GM18505 (cell line): Measurements from ENCODE around the gene ARGLU1.

Experiments used
- ATAC-seq: cut with Tn5 transposase; IDR thresholded peaks from one replicate; pipeline ENCODE4 v1.9.1; 2021; ENCODE audit not compliant: unreplicated experiment
- POLR2A ChIP-seq: IDR thresholded peaks from 4 replicates; pipeline ENCODE4 v1.6.1; 2011; ENCODE audit warnings: borderline replicate concordance; ENCODE audit not compliant: insufficient read depth, insufficient read length; ENCODE audit errors: extremely low read depth

ARGLU1 gene

GRCh38 chr13:106499896-106500295 is 68.0 kb downstream of the ARGLU1 start:
- TF ChIP-seq POLR2A: no peak
- ATAC-seq: peak; percentile 74

- TF ChIP-seq POLR2A: no peak
Measured at GRCh38 chr13:106499113-106499512, 68.8 kb downstream of the ARGLU1 start.

DNA sequence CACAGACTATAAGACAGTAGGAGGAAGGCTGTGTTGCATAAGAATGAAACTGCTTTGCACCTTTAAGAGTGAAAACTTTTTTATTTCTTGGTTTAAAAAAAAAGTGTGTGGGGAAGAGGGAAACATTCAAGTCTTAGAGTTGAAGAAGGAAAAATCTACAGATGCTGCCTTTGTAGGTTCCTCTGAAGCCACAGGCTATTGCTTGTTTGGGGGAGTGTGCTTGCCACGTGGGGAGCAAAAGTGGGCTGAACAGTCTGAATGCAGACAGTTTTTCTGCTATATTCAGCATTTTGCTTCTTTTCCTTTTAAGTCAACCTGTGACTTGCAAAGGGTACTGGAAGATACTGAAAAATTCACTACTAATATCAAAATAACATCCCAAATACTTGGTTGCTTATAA is 69.4 kb downstream of the ARGLU1 start:
- TF ChIP-seq POLR2A: no peak
- ATAC-seq: no peak

More at GRCh38 chr13:106499113-106499512, 68.8 kb downstream of the ARGLU1 start:
- no peak for ATAC-seq

DNA sequence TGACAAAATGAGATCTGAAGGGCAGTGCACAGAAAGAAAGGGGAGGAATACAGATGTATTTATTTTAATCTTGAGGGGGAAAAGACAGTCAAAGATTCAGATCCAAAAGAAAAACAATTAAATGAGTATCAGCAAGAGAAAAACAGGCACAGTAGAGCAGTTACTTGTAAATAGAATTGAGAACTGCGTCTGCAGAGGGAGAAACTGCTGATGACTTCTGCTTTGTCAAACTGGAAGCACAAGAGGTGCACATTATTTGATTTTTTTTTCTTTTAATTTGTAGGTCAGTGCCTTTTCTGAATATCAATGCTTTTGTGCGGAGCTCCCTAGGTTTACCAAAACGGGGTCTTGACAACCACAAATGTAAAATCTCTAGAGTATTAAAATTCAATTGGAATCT is 69.8 kb downstream of the ARGLU1 start:
- no peak for TF ChIP-seq POLR2A
- no peak for ATAC-seq

- TF ChIP-seq POLR2A: no peak
- no peak for ATAC-seq
Measured at GRCh38 chr13:106497079-106497478, 70.9 kb downstream of the ARGLU1 start.

GRCh38 chr13:106496072-106496997 is 71.6 kb downstream of the ARGLU1 start:
- ATAC-seq: no peak
- TF ChIP-seq POLR2A: no peak

DNA sequence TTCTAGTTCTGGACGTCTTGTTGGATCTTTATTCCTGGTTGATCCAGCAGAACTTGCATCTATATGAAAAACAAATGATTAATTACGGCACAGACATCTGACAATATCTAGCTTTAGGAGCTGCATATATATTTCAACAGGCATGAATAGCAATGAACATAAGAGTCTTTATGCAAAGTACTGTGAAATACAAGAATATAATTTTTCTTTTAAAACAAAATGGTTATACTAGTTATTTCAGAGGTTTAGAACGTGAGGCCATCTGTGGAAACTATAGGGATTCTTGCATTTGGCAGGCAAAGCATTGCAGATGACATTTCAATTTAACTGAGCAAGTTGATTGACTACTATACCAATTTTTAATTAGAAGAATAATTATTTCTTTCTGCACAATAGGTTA is 73.0 kb downstream of the ARGLU1 start:
- ATAC-seq: no peak
- TF ChIP-seq POLR2A: no peak

- ATAC-seq: no peak
- no peak for TF ChIP-seq POLR2A
Measured at GRCh38 chr13:106494506-106494905, 73.4 kb downstream of the ARGLU1 start.

DNA sequence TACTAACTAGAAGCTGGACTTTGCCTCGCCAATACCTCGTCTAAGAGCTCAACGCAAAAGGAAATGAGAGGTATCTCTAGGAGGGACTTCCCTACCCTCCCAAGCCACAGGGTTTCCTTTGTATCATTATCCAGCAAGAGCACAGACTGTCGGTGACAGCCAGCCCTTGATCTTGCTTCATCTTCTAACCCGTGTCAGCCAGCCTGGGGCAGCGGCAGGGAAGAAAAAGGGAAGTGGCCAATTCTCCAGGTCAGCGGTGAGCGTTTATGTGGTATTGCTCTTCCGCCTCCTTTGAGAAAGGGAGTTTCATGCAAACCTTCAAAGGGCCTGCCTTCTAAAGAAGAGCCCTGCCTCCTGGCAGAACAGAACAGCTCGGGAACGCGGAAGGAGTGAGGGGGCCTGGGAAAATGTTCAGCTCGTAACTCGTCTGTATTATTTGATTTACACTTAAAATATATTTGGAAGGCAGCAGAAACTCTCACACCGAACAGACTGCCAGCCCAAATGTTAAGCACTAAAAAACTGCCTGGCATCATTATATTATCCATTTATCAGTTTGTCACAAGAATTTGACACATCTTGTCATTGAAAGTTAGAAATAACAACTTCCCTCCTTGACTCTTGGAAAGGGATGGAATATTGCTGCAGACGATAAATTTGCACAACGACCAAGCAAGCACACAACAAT is 74.3 kb downstream of the ARGLU1 start:
- TF ChIP-seq POLR2A: no peak
- peak; percentile 93 for ATAC-seq

- no peak for TF ChIP-seq POLR2A
- ATAC-seq: no peak
Measured at GRCh38 chr13:106492588-106493475, 75.1 kb downstream of the ARGLU1 start.

DNA sequence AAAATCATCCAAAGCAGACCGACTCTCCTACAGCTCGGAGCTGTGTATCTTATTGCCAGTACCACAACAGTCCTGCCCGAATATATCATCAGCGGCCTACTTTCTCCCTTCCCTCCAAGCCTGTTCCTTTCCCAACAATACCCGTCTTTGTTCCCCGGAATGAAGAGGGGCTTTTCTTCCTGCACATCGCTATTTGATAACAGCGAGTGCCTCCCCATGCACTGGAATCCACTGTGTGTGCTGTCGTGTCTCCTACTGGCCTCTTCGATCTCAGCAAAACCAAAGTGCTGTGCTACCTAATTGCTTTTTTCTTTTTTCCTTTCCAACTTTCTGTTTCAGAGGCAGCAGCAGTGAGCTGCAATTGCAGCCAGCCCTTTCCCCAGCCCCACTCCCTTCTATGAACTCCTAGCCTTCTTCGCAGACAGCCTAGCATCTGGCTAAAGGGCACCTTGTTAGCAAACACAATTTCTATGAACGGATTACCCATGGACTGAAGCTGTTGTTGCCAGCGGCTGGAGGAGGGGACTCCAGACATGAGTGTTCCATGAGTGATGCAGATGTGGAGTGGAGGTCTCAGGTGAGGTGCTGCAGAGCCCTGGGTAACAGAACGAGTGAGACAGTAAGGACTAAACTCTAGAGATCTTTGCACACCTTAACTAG is 75.9 kb downstream of the ARGLU1 start:
- no peak for TF ChIP-seq POLR2A
- ATAC-seq: no peak
